ENCODE data around the gene ALX4.

Gene ALX4

DNA sequence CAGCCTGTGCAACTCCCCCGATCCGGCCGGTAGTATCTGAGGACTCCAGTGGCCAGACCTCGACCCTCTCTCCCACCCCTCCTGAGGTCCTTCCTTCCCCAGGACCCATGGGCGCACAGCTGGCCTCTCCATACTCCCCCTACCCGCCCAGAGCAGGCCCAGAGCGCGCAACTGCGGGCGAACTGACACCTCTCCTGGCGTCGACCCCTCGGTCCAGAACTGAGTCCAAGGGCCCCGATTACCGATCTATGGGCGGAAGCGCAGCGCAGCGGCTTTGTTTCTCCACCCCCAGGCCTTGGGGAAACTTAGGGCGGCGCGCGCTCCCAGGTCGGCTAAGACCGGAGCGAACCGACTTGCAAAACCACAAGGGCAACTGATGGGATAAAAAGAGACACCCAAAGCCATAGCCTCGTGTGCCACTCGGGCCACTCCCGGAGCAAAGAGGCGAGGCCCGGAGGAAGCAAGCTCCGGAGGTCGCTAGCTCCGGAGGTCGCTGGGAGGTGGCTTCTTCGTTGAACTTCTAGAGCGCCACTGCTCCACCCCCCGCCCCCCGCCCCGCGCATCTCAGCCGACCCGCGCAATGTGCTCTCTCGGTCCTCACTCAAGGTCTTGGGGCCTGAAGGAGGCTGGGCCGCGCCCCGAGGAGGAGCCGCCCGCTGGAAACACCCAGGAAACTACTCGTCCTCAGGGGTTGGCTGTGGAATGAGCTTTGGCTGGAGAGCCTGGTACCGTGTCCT is 9.8 kb upstream of the ALX4 start:
- in situ Hi-C loops (cut with MboI; ENCODE audit: low sequenced_read_pairs): no loop called here

GRCh38 chr11:44319170-44319551 is 9.2 kb upstream of the ALX4 start:
- in situ Hi-C loops (cut with MboI; ENCODE audit: low sequenced_read_pairs): no loop called here

GRCh38 chr11:44318369-44318768 is 8.4 kb upstream of the ALX4 start:
- in situ Hi-C loops (cut with MboI; ENCODE audit: low sequenced_read_pairs): no loop called here

DNA sequence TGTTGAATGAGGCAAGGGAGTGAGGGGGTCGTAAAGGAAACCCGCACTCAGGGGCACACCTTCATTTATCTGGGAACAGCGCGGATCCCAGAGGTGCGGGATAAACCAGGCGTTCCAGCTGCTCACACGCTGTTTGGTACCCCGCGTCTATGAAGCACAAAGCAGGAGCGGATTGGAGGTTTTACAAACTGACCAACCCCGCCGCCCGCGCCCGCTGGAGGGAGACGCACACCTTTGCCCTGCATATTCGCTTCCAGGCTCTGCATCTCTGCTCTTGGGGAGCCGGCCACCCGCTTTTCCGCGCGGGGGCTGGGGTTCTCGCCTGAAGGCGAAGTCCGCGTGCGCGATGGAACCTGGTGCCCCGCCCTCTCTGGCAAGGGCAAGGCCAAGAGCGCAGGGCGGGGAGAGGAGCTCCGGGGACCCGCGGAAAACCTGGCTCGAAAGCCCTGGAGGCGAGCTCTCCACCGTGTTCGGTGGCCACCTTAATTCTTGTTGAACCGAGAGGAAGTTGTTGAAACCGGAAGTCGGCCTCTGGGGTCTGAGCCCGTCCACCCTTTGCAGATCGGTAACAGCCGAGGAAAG is 6.8 kb upstream of the ALX4 start:
- in situ Hi-C loops (cut with MboI; ENCODE audit: low sequenced_read_pairs): no loop called here

- in situ Hi-C loops (cut with MboI; ENCODE audit: low sequenced_read_pairs): no loop called here
These were observed 6.2 kb upstream of the ALX4 start for GRCh38 chr11:44315947-44316658.

GRCh38 chr11:44314733-44315132 is 4.8 kb upstream of the ALX4 start:
- in situ Hi-C loops (cut with MboI; ENCODE audit: low sequenced_read_pairs): no loop called here

DNA sequence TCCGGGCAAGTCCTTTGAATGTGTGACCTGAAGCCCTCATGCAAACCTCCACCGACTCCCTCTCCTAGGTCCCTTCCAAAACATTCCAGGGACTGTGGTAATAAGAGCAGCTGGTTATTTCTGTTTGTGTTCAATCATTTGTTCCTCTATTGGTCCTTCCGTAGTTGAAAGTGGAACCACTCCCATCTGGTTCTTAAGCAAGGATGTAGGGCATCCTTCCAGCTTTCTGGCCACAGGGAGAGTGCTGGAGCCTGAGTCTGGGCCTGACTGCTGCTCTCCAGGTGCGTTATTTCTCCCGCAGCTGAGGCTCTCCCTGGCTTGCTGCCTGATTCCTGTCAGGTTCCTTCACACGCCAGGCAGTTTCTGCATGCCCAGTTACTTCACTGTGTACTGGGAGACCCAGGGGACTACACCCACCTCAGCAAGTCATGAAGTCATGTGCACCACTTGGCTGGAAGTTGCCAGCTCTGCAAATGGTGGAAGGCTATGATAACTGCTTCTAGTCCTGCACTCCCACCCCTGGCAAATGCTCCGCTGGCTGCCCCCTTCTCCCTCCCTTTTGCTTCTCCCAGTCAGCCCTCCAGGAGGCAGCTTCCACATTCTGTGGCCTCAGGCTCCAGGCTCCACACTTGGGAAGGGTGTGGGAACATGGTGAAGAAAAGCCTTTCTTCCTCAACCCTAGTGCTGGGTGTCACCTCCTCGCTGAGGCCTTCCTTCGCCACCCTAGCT is 4.0 kb upstream of the ALX4 start:
- in situ Hi-C loops (cut with MboI; ENCODE audit: low sequenced_read_pairs): no loop called here

- in situ Hi-C loops (cut with MboI; ENCODE audit: low sequenced_read_pairs): no loop called here
These were observed 2.9 kb upstream of the ALX4 start for GRCh38 chr11:44312876-44313275.

- in situ Hi-C loops (cut with MboI; ENCODE audit: low sequenced_read_pairs): no loop called here
These were observed 1.7 kb upstream of the ALX4 start for GRCh38 chr11:44311339-44312261.

- in situ Hi-C loops (cut with MboI; ENCODE audit: low sequenced_read_pairs): no loop called here
These were observed 729 bp upstream of the ALX4 start for GRCh38 chr11:44310463-44311272.

DNA sequence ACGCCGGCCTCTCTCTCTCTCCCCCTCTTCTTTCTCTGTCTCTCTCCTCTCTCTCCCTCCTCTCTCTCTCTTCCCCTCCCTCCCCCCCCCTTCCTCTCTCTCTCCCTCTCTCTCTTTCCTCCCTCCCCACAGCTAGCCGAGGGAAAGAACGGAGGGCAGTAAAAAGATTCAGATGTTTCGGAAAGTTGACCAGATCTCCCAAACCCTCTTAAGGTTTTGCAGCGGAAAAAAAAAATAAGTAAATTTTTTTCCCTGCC is 195 bp upstream of the ALX4 start:
- in situ Hi-C loops (cut with MboI; ENCODE audit: low sequenced_read_pairs): no loop called here

- in situ Hi-C loops (cut with MboI; ENCODE audit: low sequenced_read_pairs): no loop called here
These were observed 939 bp downstream of the ALX4 start for GRCh38 chr11:44308923-44309477.

DNA sequence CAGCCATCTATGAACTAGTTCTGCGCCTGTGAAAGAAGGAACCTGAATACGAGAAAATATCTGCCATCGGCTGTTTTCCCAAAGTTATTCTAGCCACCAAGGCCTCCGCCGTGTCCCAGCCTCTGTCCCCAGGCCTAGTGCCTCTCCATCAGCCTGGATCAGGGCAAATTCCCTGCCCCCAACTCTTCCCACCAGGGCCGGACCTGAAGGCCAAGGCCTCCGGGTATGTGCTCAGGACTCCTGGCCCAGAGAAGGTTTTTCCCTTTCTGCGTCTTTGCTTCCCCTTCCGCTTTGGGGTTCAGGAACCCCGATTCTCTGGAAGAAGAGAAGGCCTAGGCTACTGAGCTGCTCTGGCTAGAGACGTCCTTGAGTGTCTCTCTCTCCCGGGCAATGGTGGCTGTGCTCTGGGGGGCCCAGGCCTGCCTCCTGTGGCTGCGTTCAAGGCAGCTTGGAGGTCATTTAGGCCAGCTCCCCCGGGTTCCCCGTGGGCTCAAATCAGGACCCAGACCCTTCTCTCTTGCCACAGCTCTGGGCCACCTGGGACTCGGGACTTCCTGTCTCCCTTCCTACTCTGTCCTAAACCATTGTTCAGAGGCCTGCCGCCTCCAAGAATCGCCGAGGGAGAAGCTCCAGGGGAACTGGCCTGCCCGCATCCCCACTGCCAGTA is 1.6 kb downstream of the ALX4 start:
- in situ Hi-C loops (cut with MboI; ENCODE audit: low sequenced_read_pairs): no loop called here

GRCh38 chr11:44307340-44308099 is 2.4 kb downstream of the ALX4 start:
- in situ Hi-C loops (cut with MboI; ENCODE audit: low sequenced_read_pairs): no loop called here

DNA sequence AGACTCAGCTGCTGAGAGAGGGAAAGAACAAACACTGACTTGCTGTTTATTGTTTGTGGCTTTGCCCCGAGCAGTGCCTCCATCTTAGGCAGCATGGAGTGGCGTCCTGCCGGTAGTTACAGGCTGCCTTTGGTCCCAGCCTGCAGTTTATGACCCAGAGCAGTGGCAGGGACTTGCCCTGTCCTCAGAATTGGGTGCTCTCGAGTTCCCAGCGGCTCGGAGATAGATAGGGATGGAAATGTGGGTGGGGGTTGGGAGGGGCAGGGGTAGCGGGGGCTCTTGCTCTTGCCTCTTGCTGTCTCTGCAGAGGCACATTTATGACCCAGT is 3.1 kb downstream of the ALX4 start:
- in situ Hi-C loops (cut with MboI; ENCODE audit: low sequenced_read_pairs): no loop called here

DNA sequence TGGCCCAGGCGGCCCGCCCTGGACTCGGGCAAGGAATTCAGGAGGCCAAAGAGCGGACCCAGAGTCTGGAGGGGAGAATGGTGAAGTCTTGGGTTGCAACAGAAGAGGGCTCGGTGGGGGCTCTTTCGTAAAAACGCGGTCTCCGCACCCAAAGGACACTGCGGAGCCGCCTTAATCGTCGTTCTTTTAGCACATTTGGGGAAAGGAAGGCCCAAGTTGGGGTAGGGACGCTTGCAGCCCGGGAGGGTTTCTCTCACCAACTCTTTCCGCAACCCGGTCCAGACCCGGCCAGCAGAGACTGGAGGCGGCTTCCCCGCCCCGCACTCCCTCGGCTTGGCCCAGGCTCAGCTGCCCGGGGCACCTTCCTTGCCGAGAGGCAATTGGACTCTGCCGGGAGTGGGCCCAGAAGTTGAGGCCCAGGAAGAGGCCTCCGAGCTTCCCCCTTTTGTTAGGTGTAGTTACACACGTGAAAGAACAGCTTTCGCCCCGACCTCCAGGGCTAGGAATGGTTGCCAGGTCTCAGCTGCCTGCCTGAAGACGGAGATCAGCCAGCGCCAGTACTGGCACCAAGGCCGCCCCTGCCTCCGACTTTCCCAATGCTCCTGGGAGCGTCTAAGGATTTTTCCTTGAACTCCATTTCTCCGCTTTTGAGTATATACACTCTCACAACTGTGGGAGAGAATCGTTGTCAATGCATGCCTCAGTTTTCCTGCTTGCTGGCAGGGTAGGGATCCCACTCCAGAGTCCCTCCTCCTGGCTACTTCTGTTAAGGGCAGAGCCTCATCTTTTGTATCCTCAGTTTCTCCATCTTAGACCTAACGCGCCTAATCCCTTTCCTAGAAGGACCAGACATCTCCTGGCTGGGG is 3.7 kb downstream of the ALX4 start:
- in situ Hi-C loops (cut with MboI; ENCODE audit: low sequenced_read_pairs): no loop called here

- in situ Hi-C loops (cut with MboI; ENCODE audit: low sequenced_read_pairs): no loop called here
These were observed 4.4 kb downstream of the ALX4 start for GRCh38 chr11:44305470-44306051.
